ENCODE measurements around the gene PRR35.

Gene PRR35

GRCh38 chr16:561957-562938, 2.1 kb downstream of the PRR35 start:
- DNase-seq (ENCODE audit: low read depth in 3 of 3) = no peak

- DNase-seq (ENCODE audit: low read depth in 3 of 3) = no peak
These were observed 3.0 kb downstream of the PRR35 start for GRCh38 chr16:563072-563644.

- no peak for DNase-seq (ENCODE audit: low read depth in 3 of 3)
These were observed 4.7 kb downstream of the PRR35 start for GRCh38 chr16:564690-565418.

GRCh38 chr16:565419-566330, 5.5 kb downstream of the PRR35 start:
- no peak for DNase-seq (ENCODE audit: low read depth in 3 of 3)

- DNase-seq (ENCODE audit: low read depth in 3 of 3) = peak in 1 of 3 experiments; percentile 51
These were observed 6.5 kb downstream of the PRR35 start, which contains the start of gene NHLRC4 for GRCh38 chr16:566475-567372. TSS of gene NHLRC4 (plus strand) at chr16:567005. CDS start at chr16:568048, 1,043 bp downstream.

GRCh38 chr16:567373-568256, 7.4 kb downstream of the PRR35 start:
- DNase-seq (ENCODE audit: low read depth in 3 of 3) = no peak

GRCh38 chr16:568401-569258, 8.4 kb downstream of the PRR35 start:
- no peak for DNase-seq (ENCODE audit: low read depth in 3 of 3)

GRCh38 chr16:569445-570254, 9.5 kb downstream of the PRR35 start, which contains the start of gene PIGQ:
TSS of gene PIGQ (plus strand) at chr16:569968. CDS start at chr16:574075, 4,107 bp downstream.
- DNase-seq (ENCODE audit: low read depth in 3 of 3) = peak in 2 of 3 experiments; percentile 45 to 65

GRCh38 chr16:572865-573650, 12.9 kb downstream of the PRR35 start:
- no peak for DNase-seq (ENCODE audit: low read depth in 3 of 3)

GRCh38 chr16:574021-574760, 14.0 kb downstream of the PRR35 start:
- DNase-seq (ENCODE audit: low read depth in 3 of 3) = no peak

GRCh38 chr16:575354-576196, 15.4 kb downstream of the PRR35 start:
- no peak for DNase-seq (ENCODE audit: low read depth in 3 of 3)

- DNase-seq (ENCODE audit: low read depth in 3 of 3) = no peak
These were observed 16.1 kb downstream of the PRR35 start for GRCh38 chr16:576197-576822.

- no peak for DNase-seq (ENCODE audit: low read depth in 3 of 3)
These were observed 16.6 kb downstream of the PRR35 start for GRCh38 chr16:576823-577201.

GRCh38 chr16:577796-578195, 17.6 kb downstream of the PRR35 start:
- DNase-seq (ENCODE audit: low read depth in 3 of 3) = no peak

All from stimulated activated CD4-positive, alpha-beta T cell treated with anti-CD3 and anti-CD28 coated beads, TNF-alpha, amount 100 ng/mL, for 24 hours (primary cell).